Caco-2 (cell line): ENCODE measurements around the gene CNTN1. TPM values are rescaled to one million over a fixed set of nuclear protein-coding genes. Genes with fewer than 3 reads are reported as not detected.
"Not testable (repeated sequence)": the region's sequence is repeated elsewhere in the genome, so short reads cannot be mapped to it uniquely, and the experiment has no call there.

Experiments used
- BruUV-seq: library from RNA; stranded (reverse); fragments of 400-500 nt; replicated peaks from 2 replicates; lab custom pipeline; 2021; lab: Mats Ljungman, UMichigan
- CTCF ChIA-PET: fragments of 300-600 bp; sonication (Branson Sonifier 250); formaldehyde crosslinking; loops from one replicate; lab custom pipeline; 2022; ENCODE audit warnings: antibody characterized with exemption; lab: Charles Lee
- POLR2A ChIA-PET: fragments of 300-600 bp; sonication (Branson Sonifier 250); formaldehyde crosslinking; loops from one replicate; lab custom pipeline; 2022; ENCODE audit warnings: antibody characterized with exemption; lab: Charles Lee
- DNase-seq, 2 experiments: peaks; one replicate each; pipeline versions ENCODE4 v3.0.0 to v3.0.0-alpha.2; 2020 to 2022
- H3K27me3 ChIP-seq: replicated peaks from 2 replicates; pipeline ENCODE4 v1.6.0; 2011; ENCODE audit warnings: low read length; ENCODE audit not compliant: control insufficient read depth, insufficient read depth
- H3K36me3 ChIP-seq: 2 replicates; pipeline ENCODE4 v1.5.1; 2011; ENCODE audit warnings: low read length; ENCODE audit not compliant: control insufficient read depth, insufficient read depth
- H3K4me1 ChIP-seq: fragments of 250-450 bp; sonication (Bioruptor Pico); 2 replicates; pipeline ENCODE4 v1.5.1; 2020; ENCODE audit warnings: mild to moderate bottlenecking
- H3K4me3 ChIP-seq: 2 replicates; pipeline ENCODE4 v1.5.1; 2011; ENCODE audit warnings: low read depth, mild to moderate bottlenecking, control low read depth, low read length
- H3K9me3 ChIP-seq: fragments of 250-450 bp; sonication (Bioruptor Pico); 2 replicates; pipeline ENCODE4 v1.5.1; 2020; ENCODE audit warnings: mild to moderate bottlenecking, moderate library complexity
- H3K27ac Mint-ChIP-seq: one replicate; pipeline ENCODE4 v1.8.0; 2022; ENCODE audit warnings: mixed read lengths; ENCODE audit not compliant: unreplicated experiment
- H3K27me3 Mint-ChIP-seq: one replicate; pipeline ENCODE4 v1.8.0; 2022; ENCODE audit warnings: mixed read lengths; ENCODE audit not compliant: insufficient read depth, unreplicated experiment
- H3K36me3 Mint-ChIP-seq: one replicate; pipeline ENCODE4 v1.8.0; 2022; ENCODE audit warnings: mild to moderate bottlenecking, mixed read lengths; ENCODE audit not compliant: insufficient read depth, unreplicated experiment
- H3K4me1 Mint-ChIP-seq: one replicate; pipeline ENCODE4 v1.8.0; 2022; ENCODE audit warnings: low read depth, mixed read lengths; ENCODE audit not compliant: unreplicated experiment
- H3K4me3 Mint-ChIP-seq: one replicate; pipeline ENCODE4 v1.8.0; 2022; ENCODE audit warnings: mild to moderate bottlenecking, moderate library complexity, mixed read lengths; ENCODE audit not compliant: unreplicated experiment
- H3K9me3 Mint-ChIP-seq: one replicate; pipeline ENCODE4 v1.8.0; 2022; ENCODE audit warnings: mixed read lengths; ENCODE audit not compliant: unreplicated experiment
- intact Hi-C: fragments of 100-400 bp; cut with micrococcal nuclease; formaldehyde crosslinking; loops from one replicate; pipeline ENCODE4 v1.10.0; 2022; ENCODE audit not compliant: unreplicated experiment
- total RNA-seq: library from RNA; stranded (reverse); gene quantifications from 2 replicates; pipeline ENCODE4 v1.2.3, GENCODE V29; 2022
- TF ChIP-seq, protein P1 (sequence below), 2 experiments: fragments of 200-600 bp in 1 of 2; IDR thresholded peaks; 1 replicate in 1 of 2; 2 replicates in 1 of 2; pipeline versions ENCODE4 v1.5.1 to v1.8.0; 2011 to 2022; ENCODE audit warnings: antibody characterized with exemption in 1 of 2, control low read depth in 1 of 2, inconsistent platforms in 1 of 2, low read depth in 1 of 2, low read length in 1 of 2, mild to moderate bottlenecking in 1 of 2, moderate library complexity in 1 of 2; ENCODE audit not compliant: insufficient read depth in 1 of 2, severe bottlenecking in 1 of 2, unreplicated experiment in 1 of 2

Gene CNTN1
- total RNA-seq, 1 experiment from 2014 or later, result not detected

DNA sequence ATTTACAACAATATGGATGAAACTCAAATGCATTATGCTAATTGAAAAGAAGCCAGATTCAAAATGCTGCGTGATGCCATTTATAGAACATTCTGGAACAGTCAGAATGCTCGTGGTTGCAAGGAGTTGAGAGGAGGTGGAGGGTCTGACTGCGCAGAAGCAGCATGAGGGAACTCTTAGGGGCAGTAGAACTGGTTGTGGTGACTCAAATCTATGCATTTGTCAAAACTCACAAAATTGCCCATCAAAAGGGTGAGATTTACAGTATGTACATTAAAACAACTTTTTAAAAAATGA is 382.2 kb downstream of the CNTN1 start:
- H3K4me1 ChIP-seq, result no peaks in the 10 kb centered on the region
- CTCF ChIA-PET, result no interaction called here
- no peaks in the 10 kb centered on the region for H3K27me3 ChIP-seq
- H3K4me3 Mint-ChIP-seq, result no peak overlapping the region
- peaks cover 4% of the 10 kb centered on the region for H3K9me3 Mint-ChIP-seq
- intact Hi-C loops, result no loop called here
- no peaks in the 10 kb centered on the region for H3K36me3 ChIP-seq
- H3K4me3 ChIP-seq, result no peak overlapping the region
- POLR2A ChIA-PET, result no interaction called here
- no peaks in the 10 kb centered on the region for H3K4me1 Mint-ChIP-seq
- H3K36me3 Mint-ChIP-seq, result no peaks in the 10 kb centered on the region
- no TSS peak for BruUV-seq
- H3K27ac Mint-ChIP-seq, result no peak overlapping the region
- no peaks in the 10 kb centered on the region for H3K27me3 Mint-ChIP-seq
- no peak for DNase-seq
- TF ChIP-seq, protein P1, sequence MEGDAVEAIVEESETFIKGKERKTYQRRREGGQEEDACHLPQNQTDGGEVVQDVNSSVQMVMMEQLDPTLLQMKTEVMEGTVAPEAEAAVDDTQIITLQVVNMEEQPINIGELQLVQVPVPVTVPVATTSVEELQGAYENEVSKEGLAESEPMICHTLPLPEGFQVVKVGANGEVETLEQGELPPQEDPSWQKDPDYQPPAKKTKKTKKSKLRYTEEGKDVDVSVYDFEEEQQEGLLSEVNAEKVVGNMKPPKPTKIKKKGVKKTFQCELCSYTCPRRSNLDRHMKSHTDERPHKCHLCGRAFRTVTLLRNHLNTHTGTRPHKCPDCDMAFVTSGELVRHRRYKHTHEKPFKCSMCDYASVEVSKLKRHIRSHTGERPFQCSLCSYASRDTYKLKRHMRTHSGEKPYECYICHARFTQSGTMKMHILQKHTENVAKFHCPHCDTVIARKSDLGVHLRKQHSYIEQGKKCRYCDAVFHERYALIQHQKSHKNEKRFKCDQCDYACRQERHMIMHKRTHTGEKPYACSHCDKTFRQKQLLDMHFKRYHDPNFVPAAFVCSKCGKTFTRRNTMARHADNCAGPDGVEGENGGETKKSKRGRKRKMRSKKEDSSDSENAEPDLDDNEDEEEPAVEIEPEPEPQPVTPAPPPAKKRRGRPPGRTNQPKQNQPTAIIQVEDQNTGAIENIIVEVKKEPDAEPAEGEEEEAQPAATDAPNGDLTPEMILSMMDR (IDR thresholded peaks at IDR 0.05; ENCODE audit: insufficient read depth in 1 of 2, low read depth in 1 of 2, low read length in 1 of 2, severe bottlenecking in 1 of 2, unreplicated experiment in 1 of 2), result no peak
- no peaks in the 10 kb centered on the region for H3K9me3 ChIP-seq

DNA sequence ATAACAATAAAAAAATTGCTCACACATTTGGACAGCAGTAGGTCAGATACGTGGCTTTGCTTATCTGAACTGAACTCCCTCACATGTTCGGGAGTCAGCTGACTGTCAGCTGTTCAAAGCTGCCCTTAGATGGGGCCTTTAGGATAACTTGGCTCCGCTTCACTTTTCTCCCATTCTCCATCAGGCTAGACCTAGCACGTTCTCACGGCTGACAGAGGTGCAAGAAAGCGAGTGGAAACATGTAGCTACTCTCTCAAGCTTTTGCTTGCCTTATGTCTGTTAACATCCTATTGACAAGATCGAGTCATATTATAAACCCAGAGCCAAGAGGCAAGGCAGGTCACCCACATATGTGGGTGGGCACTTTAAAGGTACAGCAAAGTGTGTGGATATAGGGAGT is 383.9 kb downstream of the CNTN1 start:
- H3K27ac Mint-ChIP-seq, result no peak overlapping the region
- intact Hi-C loops, result no loop called here
- CTCF ChIA-PET, result no interaction called here
- H3K9me3 Mint-ChIP-seq, result peaks cover 11% of the 10 kb centered on the region
- Histone ChIP-seq H3K4me3 (no peak overlapping the region), H3K9me3 (no peaks in the 10 kb centered on the region), H3K36me3 (no peaks in the 10 kb centered on the region), H3K4me1 (no peaks in the 10 kb centered on the region), H3K27me3 (no peaks in the 10 kb centered on the region)
- POLR2A ChIA-PET, result no interaction called here
- H3K27me3 Mint-ChIP-seq, result no peaks in the 10 kb centered on the region
- no peak overlapping the region for H3K4me3 Mint-ChIP-seq
- TF ChIP-seq, protein P1 (IDR thresholded peaks at IDR 0.05; ENCODE audit: insufficient read depth in 1 of 2, low read depth in 1 of 2, low read length in 1 of 2, severe bottlenecking in 1 of 2, unreplicated experiment in 1 of 2), result no peak
- no peaks in the 10 kb centered on the region for H3K4me1 Mint-ChIP-seq
- BruUV-seq, result no TSS peak
- H3K36me3 Mint-ChIP-seq, result no peaks in the 10 kb centered on the region
- DNase-seq, result no peak

DNA sequence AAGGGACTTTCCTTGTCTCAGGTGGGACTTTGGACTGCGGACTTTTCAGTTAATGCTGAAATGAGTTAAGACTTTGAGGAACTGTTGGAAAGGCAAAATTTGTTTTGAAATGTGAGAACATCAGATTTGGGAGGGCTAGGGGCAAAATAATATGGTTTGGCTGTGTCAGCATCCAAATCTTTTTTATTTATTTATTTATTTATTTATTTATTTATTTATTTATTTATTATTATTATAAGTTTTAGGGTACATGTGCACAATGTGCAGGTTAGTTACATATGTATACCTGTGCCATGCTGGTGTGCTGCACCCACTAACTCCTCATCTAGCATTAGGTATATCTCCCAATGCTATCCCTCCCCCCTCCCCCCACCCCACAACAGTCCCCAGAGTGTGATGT is 389.0 kb downstream of the CNTN1 start:
- intact Hi-C loops, H3K4me3 Mint-ChIP-seq, POLR2A ChIA-PET: not testable (repeated sequence)

DNA sequence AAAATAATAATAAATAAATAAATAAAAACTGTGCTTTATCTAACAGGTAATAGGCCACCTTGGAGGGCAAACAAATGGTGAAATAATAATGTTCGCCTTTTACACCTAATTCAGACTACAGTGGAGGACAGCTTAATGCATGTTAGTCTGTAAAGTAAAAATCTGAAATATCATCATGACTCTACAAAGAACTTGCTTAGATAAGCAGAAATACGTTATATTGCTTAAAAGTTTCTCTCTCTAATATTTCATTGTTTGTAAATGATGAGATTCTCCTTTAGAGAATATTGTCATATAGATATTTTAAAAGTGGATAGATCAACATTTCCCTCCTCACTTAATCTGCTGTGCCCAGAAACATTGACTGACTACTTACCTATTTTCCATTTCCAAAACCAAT is 397.2 kb downstream of the CNTN1 start:
- TF ChIP-seq, protein P1 (IDR thresholded peaks at IDR 0.05; ENCODE audit: insufficient read depth in 1 of 2, low read depth in 1 of 2, low read length in 1 of 2, severe bottlenecking in 1 of 2, unreplicated experiment in 1 of 2), result no peak
- H3K36me3 ChIP-seq, result no peaks in the 10 kb centered on the region
- no peaks in the 10 kb centered on the region for H3K4me1 ChIP-seq
- intact Hi-C loops, result no loop called here
- Mint-ChIP-seq H3K4me1 (no peaks in the 10 kb centered on the region), H3K36me3 (no peaks in the 10 kb centered on the region), H3K4me3 (no peak overlapping the region), H3K27me3 (no peaks in the 10 kb centered on the region), H3K9me3 (peaks cover 10% of the 10 kb centered on the region), H3K27ac (no peak overlapping the region)
- H3K9me3 ChIP-seq, result 0 out of 2 replicates have a peak, but pooled peaks cover 2% of the 10 kb centered on the region
- no peak for DNase-seq
- no peaks in the 10 kb centered on the region for H3K27me3 ChIP-seq
- CTCF ChIA-PET, result no interaction called here
- H3K4me3 ChIP-seq, result no peak overlapping the region
- POLR2A ChIA-PET, result no interaction called here
- no TSS peak for BruUV-seq

More for the DNA sequence above, 389.0 kb downstream of the CNTN1 start:
- H3K9me3 Mint-ChIP-seq, result peaks cover 11% of the 10 kb centered on the region
- H3K27ac Mint-ChIP-seq, CTCF ChIA-PET, H3K4me1 ChIP-seq, DNase-seq, H3K27me3 Mint-ChIP-seq, H3K36me3 Mint-ChIP-seq, H3K9me3 ChIP-seq, H3K36me3 ChIP-seq, H3K27me3 ChIP-seq, H3K4me1 Mint-ChIP-seq, H3K4me3 ChIP-seq, BruUV-seq: not testable (repeated sequence)
